SU-DHL-6 (cell line): ENCODE measurements around the gene CCDC80.

Experiments
- CTCF ChIP-seq: fragments of 200-600 bp; sonication (generic); IDR thresholded peaks from one replicate; pipeline ENCODE4 v1.5.1; 2017; ENCODE audit warnings: antibody characterized with exemption, mild to moderate bottlenecking, low read length, moderate library complexity; ENCODE audit not compliant: insufficient read depth, poor library complexity, severe bottlenecking
- EZH2phosphoT487 ChIP-seq: fragments of 200-600 bp; sonication (generic), shearing (Covaris generic); conservative IDR thresholded peaks from 2 replicates; pipeline ENCODE4 v1.6.1; 2018; ENCODE audit warnings: mild to moderate bottlenecking, antibody characterized with exemption, low read length, moderate library complexity, mixed read lengths

- TF ChIP-seq CTCF = no peak
- TF ChIP-seq EZH2phosphoT487 = no peak
Observed at GRCh38 chr3:112688819-112689218, 47.9 kb upstream of the CCDC80 start.
